Measurements from ENCODE around the gene TBC1D1.

The TBC1D1 gene

DNA sequence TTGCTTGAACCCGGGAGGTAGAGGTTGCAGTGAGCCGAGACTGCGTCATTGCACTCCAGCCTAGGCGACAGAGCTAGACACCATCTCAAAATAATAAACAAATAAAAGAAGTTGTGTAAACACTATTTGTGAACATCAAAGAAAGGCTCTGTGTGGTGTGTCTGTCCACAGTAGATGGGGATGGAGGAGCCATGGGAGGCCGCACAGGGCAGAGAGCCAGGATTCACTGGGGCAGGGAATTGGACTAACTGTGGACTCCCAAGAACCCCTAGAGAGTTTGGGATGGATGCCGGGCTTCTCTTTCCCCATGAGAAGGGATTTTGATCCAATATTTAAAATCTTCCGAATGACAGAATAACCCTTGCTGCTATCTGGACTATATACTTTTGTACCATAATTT lies 26.5 kb downstream of the TBC1D1 start:
- Histone ChIP-seq H3K27ac (ENCODE audit: extremely low read depth, low read depth, low read length) (no peak overlapping the region), H3K4me1 (ENCODE audit: control insufficient read depth, insufficient read depth, low read length) (no peaks in the 10 kb centered on the region), H3K9me3 (ENCODE audit: control insufficient read depth, insufficient read depth, low read depth, low read length) (no peaks in the 10 kb centered on the region), H3K4me3 (ENCODE audit: low read depth, low read length) (no peak overlapping the region), H3K36me3 (ENCODE audit: control insufficient read depth in 2 of 2, insufficient read depth in 1 of 2, low read length in 2 of 2) (no peaks in the 10 kb centered on the region)
- ChIA-PET POLR2A (interaction anchor here (0.6 kb wide), 1 partner anchor 38 kb away, joined by 3 read pairs; no protein-coding TSS in a partner anchor), CTCF (no interaction called here)
- TF ChIP-seq, protein P1, sequence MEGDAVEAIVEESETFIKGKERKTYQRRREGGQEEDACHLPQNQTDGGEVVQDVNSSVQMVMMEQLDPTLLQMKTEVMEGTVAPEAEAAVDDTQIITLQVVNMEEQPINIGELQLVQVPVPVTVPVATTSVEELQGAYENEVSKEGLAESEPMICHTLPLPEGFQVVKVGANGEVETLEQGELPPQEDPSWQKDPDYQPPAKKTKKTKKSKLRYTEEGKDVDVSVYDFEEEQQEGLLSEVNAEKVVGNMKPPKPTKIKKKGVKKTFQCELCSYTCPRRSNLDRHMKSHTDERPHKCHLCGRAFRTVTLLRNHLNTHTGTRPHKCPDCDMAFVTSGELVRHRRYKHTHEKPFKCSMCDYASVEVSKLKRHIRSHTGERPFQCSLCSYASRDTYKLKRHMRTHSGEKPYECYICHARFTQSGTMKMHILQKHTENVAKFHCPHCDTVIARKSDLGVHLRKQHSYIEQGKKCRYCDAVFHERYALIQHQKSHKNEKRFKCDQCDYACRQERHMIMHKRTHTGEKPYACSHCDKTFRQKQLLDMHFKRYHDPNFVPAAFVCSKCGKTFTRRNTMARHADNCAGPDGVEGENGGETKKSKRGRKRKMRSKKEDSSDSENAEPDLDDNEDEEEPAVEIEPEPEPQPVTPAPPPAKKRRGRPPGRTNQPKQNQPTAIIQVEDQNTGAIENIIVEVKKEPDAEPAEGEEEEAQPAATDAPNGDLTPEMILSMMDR (tag by site-specific recombination; IDR thresholded peaks at IDR 0.05) = no peak
- TF ChIP-seq ZNF433 (tag by site-specific recombination; IDR thresholded peaks at IDR 0.05; ENCODE audit: low read depth) (no peak), ZNF837 (tag by site-specific recombination; IDR thresholded peaks at IDR 0.05) (no peak), ZNF596 (tag by site-specific recombination; IDR thresholded peaks at IDR 0.05) (no peak), ZNF610 (tag by site-specific recombination; IDR thresholded peaks at IDR 0.05; ENCODE audit: borderline replicate concordance) (no peak), SALL2 (tag by site-specific recombination; IDR thresholded peaks at IDR 0.05; ENCODE audit: borderline replicate concordance) (no peak), ZNF302 (tag by site-specific recombination; IDR thresholded peaks at IDR 0.05; ENCODE audit: low read depth) (no peak), ZNF701 (tag by site-specific recombination; IDR thresholded peaks at IDR 0.05) (no peak), WT1 (tag by site-specific recombination; IDR thresholded peaks at IDR 0.05) (no peak), HOXC10 (CRISPR knock-in tag; IDR thresholded peaks at IDR 0.05) (no peak), ZNF140 (tag by site-specific recombination; IDR thresholded peaks at IDR 0.05) (no peak), ZNF175 (tag by site-specific recombination; IDR thresholded peaks at IDR 0.05) (no peak), ZNF624 (tag by site-specific recombination; IDR thresholded peaks at IDR 0.05) (no peak)

DNA sequence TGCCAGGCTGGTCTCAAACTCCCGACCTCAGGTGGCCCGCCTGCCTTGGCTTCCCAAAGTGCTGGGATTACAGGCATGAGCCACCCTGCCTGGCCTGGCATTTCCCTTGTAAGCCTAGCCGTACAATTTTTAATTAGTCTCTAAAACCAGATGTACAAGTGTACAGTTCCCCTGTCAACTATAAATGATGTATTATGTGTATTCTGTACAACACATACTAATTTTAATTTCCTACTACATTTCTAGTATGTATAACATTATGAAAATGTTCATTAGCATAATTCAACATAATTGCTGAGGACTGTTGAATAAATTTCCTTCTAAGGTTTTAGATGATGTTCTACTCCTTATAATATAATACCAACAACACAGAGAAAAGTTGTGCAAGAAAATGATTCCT lies 27.8 kb downstream of the TBC1D1 start:
- Histone ChIP-seq H3K4me3 (ENCODE audit: low read depth, low read length) (no peak overlapping the region), H3K9me3 (ENCODE audit: control insufficient read depth, insufficient read depth, low read depth, low read length) (no peaks in the 10 kb centered on the region), H3K4me1 (ENCODE audit: control insufficient read depth, insufficient read depth, low read length) (no peaks in the 10 kb centered on the region), H3K27ac (ENCODE audit: extremely low read depth, low read depth, low read length) (no peak overlapping the region), H3K36me3 (ENCODE audit: control insufficient read depth in 2 of 2, insufficient read depth in 1 of 2, low read length in 2 of 2) (no peaks in the 10 kb centered on the region)
- POLR2A ChIA-PET = no interaction called here
- no peak for TF ChIP-seq PRDM2 (tag by site-specific recombination; IDR thresholded peaks at IDR 0.05; ENCODE audit: borderline replicate concordance)
- no peak for TF ChIP-seq ZNF248 (tag by site-specific recombination; IDR thresholded peaks at IDR 0.05)
- TF ChIP-seq HOXD13 (CRISPR knock-in tag; IDR thresholded peaks at IDR 0.05; ENCODE audit: borderline replicate concordance) = no peak
- TF ChIP-seq ZBTB20 (tag by site-specific recombination; IDR thresholded peaks at IDR 0.05) = no peak
- no peak for TF ChIP-seq REPIN1 (tag by site-specific recombination; IDR thresholded peaks at IDR 0.05; ENCODE audit: low read depth)
- TF ChIP-seq ZNF747 (tag by site-specific recombination; IDR thresholded peaks at IDR 0.05) = no peak
- no peak for TF ChIP-seq PBX3 (CRISPR knock-in tag; IDR thresholded peaks at IDR 0.05)
- TF ChIP-seq SCRT1 (tag by site-specific recombination; IDR thresholded peaks at IDR 0.05; ENCODE audit: borderline replicate concordance) = no peak
- no peak for TF ChIP-seq ZNF19 (tag by site-specific recombination; IDR thresholded peaks at IDR 0.05; ENCODE audit: low read depth)
- TF ChIP-seq ZNF121 (tag by site-specific recombination; IDR thresholded peaks at IDR 0.05) = no peak
- CTCF ChIA-PET = interaction anchor here (0.5 kb wide), 1 partner anchor 77 kb away, joined by 3 read pairs; no protein-coding TSS in a partner anchor
